ENCODE measurements around the gene SV2C.

DNA sequence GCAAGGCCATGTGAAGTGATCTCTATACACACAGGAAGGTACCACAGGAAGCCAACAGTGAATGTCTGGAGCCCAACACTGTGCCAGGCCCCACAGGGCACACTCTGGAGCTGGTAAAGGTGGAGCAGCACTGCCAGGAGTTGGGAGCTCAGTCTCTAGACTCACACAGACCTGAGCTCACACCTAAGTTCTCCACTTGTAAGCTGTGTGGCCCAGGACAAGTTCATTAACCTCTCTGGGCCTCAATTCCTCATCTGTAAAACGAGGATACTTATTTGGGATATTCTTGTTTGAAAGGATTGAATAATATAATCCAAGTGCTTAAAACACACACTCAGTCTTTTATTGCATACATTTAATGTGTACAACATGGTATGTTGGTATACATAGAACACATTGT, 259.3 kb downstream of the SV2C start:
- no peak for TF ChIP-seq POLR2A (IDR thresholded peaks at IDR 0.05; ENCODE audit: low read depth, low read length)
- TF ChIP-seq, protein P1, sequence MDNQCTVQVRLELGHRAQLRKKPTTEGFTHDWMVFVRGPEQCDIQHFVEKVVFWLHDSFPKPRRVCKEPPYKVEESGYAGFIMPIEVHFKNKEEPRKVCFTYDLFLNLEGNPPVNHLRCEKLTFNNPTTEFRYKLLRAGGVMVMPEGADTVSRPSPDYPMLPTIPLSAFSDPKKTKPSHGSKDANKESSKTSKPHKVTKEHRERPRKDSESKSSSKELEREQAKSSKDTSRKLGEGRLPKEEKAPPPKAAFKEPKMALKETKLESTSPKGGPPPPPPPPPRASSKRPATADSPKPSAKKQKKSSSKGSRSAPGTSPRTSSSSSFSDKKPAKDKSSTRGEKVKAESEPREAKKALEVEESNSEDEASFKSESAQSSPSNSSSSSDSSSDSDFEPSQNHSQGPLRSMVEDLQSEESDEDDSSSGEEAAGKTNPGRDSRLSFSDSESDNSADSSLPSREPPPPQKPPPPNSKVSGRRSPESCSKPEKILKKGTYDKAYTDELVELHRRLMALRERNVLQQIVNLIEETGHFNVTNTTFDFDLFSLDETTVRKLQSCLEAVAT (IDR thresholded peaks at IDR 0.05) = no peak
- TF ChIP-seq, protein P2, sequence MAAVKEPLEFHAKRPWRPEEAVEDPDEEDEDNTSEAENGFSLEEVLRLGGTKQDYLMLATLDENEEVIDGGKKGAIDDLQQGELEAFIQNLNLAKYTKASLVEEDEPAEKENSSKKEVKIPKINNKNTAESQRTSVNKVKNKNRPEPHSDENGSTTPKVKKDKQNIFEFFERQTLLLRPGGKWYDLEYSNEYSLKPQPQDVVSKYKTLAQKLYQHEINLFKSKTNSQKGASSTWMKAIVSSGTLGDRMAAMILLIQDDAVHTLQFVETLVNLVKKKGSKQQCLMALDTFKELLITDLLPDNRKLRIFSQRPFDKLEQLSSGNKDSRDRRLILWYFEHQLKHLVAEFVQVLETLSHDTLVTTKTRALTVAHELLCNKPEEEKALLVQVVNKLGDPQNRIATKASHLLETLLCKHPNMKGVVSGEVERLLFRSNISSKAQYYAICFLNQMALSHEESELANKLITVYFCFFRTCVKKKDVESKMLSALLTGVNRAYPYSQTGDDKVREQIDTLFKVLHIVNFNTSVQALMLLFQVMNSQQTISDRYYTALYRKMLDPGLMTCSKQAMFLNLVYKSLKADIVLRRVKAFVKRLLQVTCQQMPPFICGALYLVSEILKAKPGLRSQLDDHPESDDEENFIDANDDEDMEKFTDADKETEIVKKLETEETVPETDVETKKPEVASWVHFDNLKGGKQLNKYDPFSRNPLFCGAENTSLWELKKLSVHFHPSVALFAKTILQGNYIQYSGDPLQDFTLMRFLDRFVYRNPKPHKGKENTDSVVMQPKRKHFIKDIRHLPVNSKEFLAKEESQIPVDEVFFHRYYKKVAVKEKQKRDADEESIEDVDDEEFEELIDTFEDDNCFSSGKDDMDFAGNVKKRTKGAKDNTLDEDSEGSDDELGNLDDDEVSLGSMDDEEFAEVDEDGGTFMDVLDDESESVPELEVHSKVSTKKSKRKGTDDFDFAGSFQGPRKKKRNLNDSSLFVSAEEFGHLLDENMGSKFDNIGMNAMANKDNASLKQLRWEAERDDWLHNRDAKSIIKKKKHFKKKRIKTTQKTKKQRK (IDR thresholded peaks at IDR 0.05; ENCODE audit: low read depth, low read length) = no peak
- TF ChIP-seq, protein P3, sequence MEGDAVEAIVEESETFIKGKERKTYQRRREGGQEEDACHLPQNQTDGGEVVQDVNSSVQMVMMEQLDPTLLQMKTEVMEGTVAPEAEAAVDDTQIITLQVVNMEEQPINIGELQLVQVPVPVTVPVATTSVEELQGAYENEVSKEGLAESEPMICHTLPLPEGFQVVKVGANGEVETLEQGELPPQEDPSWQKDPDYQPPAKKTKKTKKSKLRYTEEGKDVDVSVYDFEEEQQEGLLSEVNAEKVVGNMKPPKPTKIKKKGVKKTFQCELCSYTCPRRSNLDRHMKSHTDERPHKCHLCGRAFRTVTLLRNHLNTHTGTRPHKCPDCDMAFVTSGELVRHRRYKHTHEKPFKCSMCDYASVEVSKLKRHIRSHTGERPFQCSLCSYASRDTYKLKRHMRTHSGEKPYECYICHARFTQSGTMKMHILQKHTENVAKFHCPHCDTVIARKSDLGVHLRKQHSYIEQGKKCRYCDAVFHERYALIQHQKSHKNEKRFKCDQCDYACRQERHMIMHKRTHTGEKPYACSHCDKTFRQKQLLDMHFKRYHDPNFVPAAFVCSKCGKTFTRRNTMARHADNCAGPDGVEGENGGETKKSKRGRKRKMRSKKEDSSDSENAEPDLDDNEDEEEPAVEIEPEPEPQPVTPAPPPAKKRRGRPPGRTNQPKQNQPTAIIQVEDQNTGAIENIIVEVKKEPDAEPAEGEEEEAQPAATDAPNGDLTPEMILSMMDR (IDR thresholded peaks at IDR 0.05 in 2 of 3, conservative IDR thresholded peaks at IDR 0.05 in 1 of 3; ENCODE audit: control insufficient read depth in 2 of 3, extremely low read depth in 1 of 3, insufficient read depth in 1 of 3, low read depth in 3 of 3, low read length in 3 of 3) = no peak
- TF ChIP-seq BCL11A (IDR thresholded peaks at IDR 0.05; ENCODE audit: low read depth, low read length) = no peak
- no peak for TF ChIP-seq CBX5 (IDR thresholded peaks at IDR 0.05; ENCODE audit: low read depth)
- TF ChIP-seq, protein P4, sequence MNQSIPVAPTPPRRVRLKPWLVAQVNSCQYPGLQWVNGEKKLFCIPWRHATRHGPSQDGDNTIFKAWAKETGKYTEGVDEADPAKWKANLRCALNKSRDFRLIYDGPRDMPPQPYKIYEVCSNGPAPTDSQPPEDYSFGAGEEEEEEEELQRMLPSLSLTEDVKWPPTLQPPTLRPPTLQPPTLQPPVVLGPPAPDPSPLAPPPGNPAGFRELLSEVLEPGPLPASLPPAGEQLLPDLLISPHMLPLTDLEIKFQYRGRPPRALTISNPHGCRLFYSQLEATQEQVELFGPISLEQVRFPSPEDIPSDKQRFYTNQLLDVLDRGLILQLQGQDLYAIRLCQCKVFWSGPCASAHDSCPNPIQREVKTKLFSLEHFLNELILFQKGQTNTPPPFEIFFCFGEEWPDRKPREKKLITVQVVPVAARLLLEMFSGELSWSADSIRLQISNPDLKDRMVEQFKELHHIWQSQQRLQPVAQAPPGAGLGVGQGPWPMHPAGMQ (IDR thresholded peaks at IDR 0.05; ENCODE audit: borderline replicate concordance) = no peak
- no peak for TF ChIP-seq SPI1 (IDR thresholded peaks at IDR 0.05; ENCODE audit: borderline replicate concordance, insufficient read depth, low read depth, low read length)
- TF ChIP-seq POLR2AphosphoS5 (IDR thresholded peaks at IDR 0.05; ENCODE audit: low read length) = no peak
- TF ChIP-seq ZNF274 (IDR thresholded peaks at IDR 0.05; ENCODE audit: insufficient read depth, insufficient read length) = no peak
- no peak for TF ChIP-seq EP300 (IDR thresholded peaks at IDR 0.05; ENCODE audit: borderline replicate concordance in 1 of 2, control insufficient read depth in 1 of 2, low read depth in 2 of 2, low read length in 2 of 2)
- no peak for TF ChIP-seq TARDBP (IDR thresholded peaks at IDR 0.05; ENCODE audit: borderline replicate concordance)
